ENCODE results near the gene FAM219A. TPM values are rescaled to one million over a fixed set of nuclear protein-coding genes. Genes with fewer than 3 reads are reported as not detected.

Gene FAM219A
- total RNA-seq, 1 donor from 2014 or later: 13.4 TPM

- Mint-ChIP-seq H3K27me3 (peaks cover 46% of the 10 kb centered on the region), H3K9me3 (no peaks in the 10 kb centered on the region)
Measured at GRCh38 chr9:34458959-34459340, 580 bp upstream of the FAM219A start.

DNA sequence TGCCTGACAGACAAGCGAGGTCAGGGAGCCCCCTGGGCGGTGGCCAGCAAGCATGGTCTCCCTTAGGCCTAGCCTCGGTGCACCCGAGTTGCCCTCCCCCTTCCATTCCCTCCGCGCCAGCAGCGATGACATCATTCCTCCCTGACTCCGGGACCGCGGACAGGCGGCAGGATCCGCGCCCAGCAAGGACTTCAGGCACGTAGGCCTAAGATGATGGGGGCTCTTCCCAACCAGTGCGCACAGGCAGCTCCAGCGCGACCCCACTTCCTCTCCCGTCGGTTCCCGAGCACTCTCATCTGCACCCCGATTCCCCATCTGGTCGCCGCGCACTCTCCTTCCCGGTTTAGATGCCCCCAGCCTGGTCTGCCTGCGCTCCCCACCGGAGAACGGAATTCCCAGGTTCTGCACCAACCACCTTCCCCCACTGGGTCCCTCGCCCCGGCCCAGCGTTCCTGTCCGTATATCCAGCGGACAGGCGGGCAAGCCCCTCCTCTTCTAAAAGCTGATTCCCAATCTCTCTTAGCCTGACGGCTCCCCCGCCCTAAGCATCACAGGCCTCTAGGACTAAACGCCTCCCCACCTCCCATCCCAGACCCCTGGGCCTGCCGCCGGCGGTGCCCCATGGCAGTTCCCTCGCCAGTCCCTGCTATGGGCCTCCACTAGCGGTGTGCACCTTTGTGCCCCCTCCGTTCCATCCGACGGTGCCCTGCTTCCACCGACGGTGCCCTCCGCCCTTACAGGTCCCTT is 931 bp downstream of the FAM219A start:
- H3K27ac Mint-ChIP-seq: peak overlapping the region; percentile 87
- no peaks in the 10 kb centered on the region for H3K9me3 Mint-ChIP-seq
- peaks cover 19% of the 10 kb centered on the region for H3K4me1 Mint-ChIP-seq (ENCODE audit: unreplicated experiment)
- H3K27me3 Mint-ChIP-seq: peaks cover 41% of the 10 kb centered on the region
- TF ChIP-seq, protein P1, sequence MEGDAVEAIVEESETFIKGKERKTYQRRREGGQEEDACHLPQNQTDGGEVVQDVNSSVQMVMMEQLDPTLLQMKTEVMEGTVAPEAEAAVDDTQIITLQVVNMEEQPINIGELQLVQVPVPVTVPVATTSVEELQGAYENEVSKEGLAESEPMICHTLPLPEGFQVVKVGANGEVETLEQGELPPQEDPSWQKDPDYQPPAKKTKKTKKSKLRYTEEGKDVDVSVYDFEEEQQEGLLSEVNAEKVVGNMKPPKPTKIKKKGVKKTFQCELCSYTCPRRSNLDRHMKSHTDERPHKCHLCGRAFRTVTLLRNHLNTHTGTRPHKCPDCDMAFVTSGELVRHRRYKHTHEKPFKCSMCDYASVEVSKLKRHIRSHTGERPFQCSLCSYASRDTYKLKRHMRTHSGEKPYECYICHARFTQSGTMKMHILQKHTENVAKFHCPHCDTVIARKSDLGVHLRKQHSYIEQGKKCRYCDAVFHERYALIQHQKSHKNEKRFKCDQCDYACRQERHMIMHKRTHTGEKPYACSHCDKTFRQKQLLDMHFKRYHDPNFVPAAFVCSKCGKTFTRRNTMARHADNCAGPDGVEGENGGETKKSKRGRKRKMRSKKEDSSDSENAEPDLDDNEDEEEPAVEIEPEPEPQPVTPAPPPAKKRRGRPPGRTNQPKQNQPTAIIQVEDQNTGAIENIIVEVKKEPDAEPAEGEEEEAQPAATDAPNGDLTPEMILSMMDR (conservative IDR thresholded peaks at IDR 0.05): no peak
- H3K36me3 Mint-ChIP-seq: no peaks in the 10 kb centered on the region
- peak; percentile 69 for DNase-seq (ENCODE audit: extremely low spot score, unreplicated experiment)
- H3K4me3 Mint-ChIP-seq: peak overlapping the region; percentile 95

More at GRCh38 chr9:34458959-34459340, 580 bp upstream of the FAM219A start:
- TF ChIP-seq, protein P1 (conservative IDR thresholded peaks at IDR 0.05): no peak
- Mint-ChIP-seq H3K4me1 (ENCODE audit: unreplicated experiment) (peaks cover 19% of the 10 kb centered on the region), H3K36me3 (no peaks in the 10 kb centered on the region), H3K27ac (peak overlapping the region; percentile 86), H3K4me3 (peak overlapping the region; percentile 92)
- DNase-seq (ENCODE audit: extremely low spot score, unreplicated experiment): no peak

- Mint-ChIP-seq H3K4me3 (peak overlapping the region; percentile 95), H3K27me3 (peaks cover 36% of the 10 kb centered on the region), H3K27ac (peak overlapping the region; percentile 87), H3K4me1 (ENCODE audit: unreplicated experiment) (peaks cover 19% of the 10 kb centered on the region), H3K36me3 (no peaks in the 10 kb centered on the region), H3K9me3 (no peaks in the 10 kb centered on the region)
- no peak for DNase-seq (ENCODE audit: extremely low spot score, unreplicated experiment)
- TF ChIP-seq, protein P1 (conservative IDR thresholded peaks at IDR 0.05): no peak
Measured at GRCh38 chr9:34456746-34457145, 1.6 kb downstream of the FAM219A start.

GRCh38 chr9:34456151-34456550 is 2.2 kb downstream of the FAM219A start:
- TF ChIP-seq, protein P1 (conservative IDR thresholded peaks at IDR 0.05): no peak
- no peak overlapping the region for H3K27ac Mint-ChIP-seq
- H3K4me1 Mint-ChIP-seq (ENCODE audit: unreplicated experiment): peaks cover 20% of the 10 kb centered on the region
- peaks cover 31% of the 10 kb centered on the region for H3K27me3 Mint-ChIP-seq
- no peak for DNase-seq (ENCODE audit: extremely low spot score, unreplicated experiment)
- H3K4me3 Mint-ChIP-seq: peak overlapping the region; percentile 36
- H3K36me3 Mint-ChIP-seq: no peaks in the 10 kb centered on the region
- H3K9me3 Mint-ChIP-seq: no peaks in the 10 kb centered on the region

DNA sequence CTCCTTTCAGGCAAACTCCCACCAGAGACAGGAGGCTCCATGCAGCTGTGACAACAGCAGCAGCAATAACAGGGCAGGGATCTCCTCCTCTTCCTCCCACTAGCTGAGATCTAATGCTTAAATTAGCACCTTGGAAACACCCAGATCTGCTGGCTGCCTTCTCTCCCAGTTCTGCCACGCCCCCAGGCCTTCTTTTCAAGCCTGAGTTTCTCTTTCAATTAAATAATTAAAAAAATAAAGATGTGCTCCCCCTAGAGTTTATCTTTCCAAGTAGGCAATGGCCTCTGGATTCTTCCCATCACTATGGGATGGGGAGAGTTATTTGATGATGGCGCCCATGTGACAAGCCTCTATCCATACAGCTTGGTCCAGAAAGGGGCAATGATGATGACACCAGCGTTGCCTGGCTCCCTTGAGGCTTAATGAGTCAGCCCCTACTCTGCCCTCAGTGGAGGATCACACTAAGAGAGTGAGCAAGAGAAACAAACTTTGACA is 3.8 kb downstream of the FAM219A start:
- Mint-ChIP-seq H3K27ac (no peak overlapping the region), H3K4me3 (no peak overlapping the region), H3K4me1 (ENCODE audit: unreplicated experiment) (peaks cover 17% of the 10 kb centered on the region), H3K36me3 (no peaks in the 10 kb centered on the region), H3K9me3 (no peaks in the 10 kb centered on the region), H3K27me3 (peaks cover 26% of the 10 kb centered on the region)
- DNase-seq (ENCODE audit: extremely low spot score, unreplicated experiment): no peak
- TF ChIP-seq, protein P1 (conservative IDR thresholded peaks at IDR 0.05): no peak

All from type B pancreatic cell (in vitro differentiated cells).